ENCODE data around the gene DERA.
"Not testable (repeated sequence)": the region's sequence is repeated elsewhere in the genome, so short reads cannot be mapped to it uniquely, and the experiment has no call there.

Gene DERA

DNA sequence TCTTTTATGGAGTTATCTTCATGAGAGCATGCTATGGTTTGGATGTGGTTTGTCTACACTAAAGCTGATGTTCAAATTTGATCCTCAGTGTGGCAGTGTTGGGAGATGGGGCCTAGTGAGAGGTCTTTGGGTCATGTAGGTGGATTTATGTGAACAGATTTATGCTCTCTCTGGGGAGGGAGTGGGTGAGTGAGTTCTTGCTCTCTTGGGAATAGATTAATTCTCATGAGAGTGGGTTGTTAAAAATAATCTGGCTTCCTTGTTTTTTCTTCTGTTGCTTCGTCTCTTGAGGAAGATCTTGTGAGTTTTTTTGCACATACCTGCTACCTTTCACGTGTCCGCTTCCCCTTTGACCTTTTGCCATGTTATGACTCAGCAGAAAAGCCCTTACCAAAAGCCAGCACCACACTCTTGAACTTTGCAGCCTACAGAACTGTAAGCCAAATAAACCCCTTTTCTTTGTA is 20.5 kb downstream of the DERA start:
- peaks cover 12% of the 10 kb centered on the region for H3K4me1 ChIP-seq (ENCODE audit: control insufficient read depth, insufficient read depth, low read length)
- H3K4me3 ChIP-seq (ENCODE audit: insufficient read depth, low read depth, low read length): no peak overlapping the region
- no peak overlapping the region for H3K27ac ChIP-seq (ENCODE audit: insufficient read depth, low read depth, low read length, poor library complexity, severe bottlenecking)
- no peaks in the 10 kb centered on the region for H3K27me3 ChIP-seq (ENCODE audit: control insufficient read depth, insufficient read depth, low read length, poor library complexity, severe bottlenecking)
- WGBS, 2 experiments: 88 to 98% methylated on average over 3 of the region's 3 CpGs
- no peaks in the 10 kb centered on the region for H3K9me3 ChIP-seq (ENCODE audit: control insufficient read depth, low read length)
- H3K36me3 ChIP-seq (ENCODE audit: control insufficient read depth, insufficient read depth, low read length): no peaks in the 10 kb centered on the region

DNA sequence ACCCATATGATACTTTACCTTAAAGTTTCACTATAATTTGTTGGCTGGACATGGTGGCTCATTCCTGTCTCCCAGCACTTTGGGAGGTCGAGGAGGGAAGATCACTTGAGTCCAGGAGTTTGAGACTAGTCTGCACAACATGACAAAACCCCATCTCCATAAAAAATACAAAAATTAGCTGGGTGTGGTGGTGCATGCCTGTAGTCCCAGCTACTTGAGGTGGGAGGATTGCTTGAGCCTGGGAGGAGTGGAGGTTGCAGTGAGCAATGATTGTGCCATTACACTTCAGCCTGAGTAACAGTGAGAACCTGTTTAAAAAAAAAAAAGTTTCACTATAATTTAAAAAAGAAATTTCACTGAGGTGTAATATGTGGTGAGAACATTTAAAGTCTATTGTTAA is 21.2 kb downstream of the DERA start:
- 90 to 100% methylated on average over 1 of the region's 1 CpG for WGBS, 2 experiments
- Histone ChIP-seq H3K4me1 (ENCODE audit: control insufficient read depth, insufficient read depth, low read length) (peaks cover 12% of the 10 kb centered on the region), H3K4me3 (ENCODE audit: insufficient read depth, low read depth, low read length) (no peak overlapping the region), H3K27ac (ENCODE audit: insufficient read depth, low read depth, low read length, poor library complexity, severe bottlenecking) (no peak overlapping the region), H3K27me3 (ENCODE audit: control insufficient read depth, insufficient read depth, low read length, poor library complexity, severe bottlenecking) (no peaks in the 10 kb centered on the region), H3K9me3 (ENCODE audit: control insufficient read depth, low read length) (no peaks in the 10 kb centered on the region), H3K36me3 (ENCODE audit: control insufficient read depth, insufficient read depth, low read length) (no peaks in the 10 kb centered on the region)

DNA sequence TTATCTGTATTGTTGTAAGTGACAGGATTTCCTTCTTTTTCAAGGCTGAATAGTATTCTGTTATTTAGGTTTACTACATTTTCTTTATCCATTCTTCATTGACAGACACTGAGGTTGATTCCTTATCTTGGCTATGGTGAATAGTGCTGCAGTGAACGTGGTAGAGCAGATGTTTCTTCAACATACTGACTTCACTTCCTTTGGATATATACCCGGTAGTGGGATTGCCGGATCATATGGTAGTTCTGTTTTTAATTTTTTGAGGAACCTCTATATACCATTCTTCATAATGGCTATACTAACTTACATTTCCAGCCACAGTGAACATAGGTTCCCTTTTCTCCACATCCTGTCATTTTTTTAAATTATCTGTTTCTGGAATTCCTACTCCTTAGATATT is 21.8 kb downstream of the DERA start:
- Histone ChIP-seq H3K27me3 (ENCODE audit: control insufficient read depth, insufficient read depth, low read length, poor library complexity, severe bottlenecking) (no peaks in the 10 kb centered on the region), H3K27ac (ENCODE audit: insufficient read depth, low read depth, low read length, poor library complexity, severe bottlenecking) (no peak overlapping the region)
- 80 to 100% methylated on average over 1 to 3 of the region's 3 CpGs for WGBS, 2 experiments

DNA sequence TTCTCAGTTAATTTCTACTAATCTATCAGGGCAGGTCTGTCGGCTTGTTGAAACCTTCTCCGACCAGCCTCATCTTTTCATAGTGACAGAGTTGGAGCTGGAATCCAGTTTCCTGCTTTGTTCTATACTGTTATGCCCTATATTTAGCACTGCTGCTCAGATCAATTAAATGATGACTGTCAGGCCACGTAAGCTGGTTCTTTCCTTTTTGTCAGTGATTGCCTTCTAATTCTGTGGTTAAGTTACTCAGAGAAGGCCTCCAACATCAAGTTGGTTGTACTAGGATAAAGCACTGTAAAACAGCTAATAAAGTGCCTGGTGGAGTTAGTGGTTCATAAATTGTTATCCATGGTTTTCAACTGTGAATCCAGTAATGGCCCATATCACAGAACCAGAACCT is 22.6 kb downstream of the DERA start:
- no peaks in the 10 kb centered on the region for H3K27me3 ChIP-seq (ENCODE audit: control insufficient read depth, insufficient read depth, low read length, poor library complexity, severe bottlenecking)
- 95 to 96% methylated on average over 3 of the region's 3 CpGs for WGBS, 2 experiments
- no peak overlapping the region for H3K27ac ChIP-seq (ENCODE audit: insufficient read depth, low read depth, low read length, poor library complexity, severe bottlenecking)
- no peak overlapping the region for H3K4me3 ChIP-seq (ENCODE audit: insufficient read depth, low read depth, low read length)
- no peaks in the 10 kb centered on the region for H3K9me3 ChIP-seq (ENCODE audit: control insufficient read depth, low read length)
- H3K36me3 ChIP-seq (ENCODE audit: control insufficient read depth, insufficient read depth, low read length): no peaks in the 10 kb centered on the region
- H3K4me1 ChIP-seq (ENCODE audit: control insufficient read depth, insufficient read depth, low read length): peaks cover 4% of the 10 kb centered on the region

More for the DNA sequence above, 21.8 kb downstream of the DERA start:
- peaks cover 12% of the 10 kb centered on the region for H3K4me1 ChIP-seq (ENCODE audit: control insufficient read depth, insufficient read depth, low read length)
- H3K36me3 ChIP-seq (ENCODE audit: control insufficient read depth, insufficient read depth, low read length): no peaks in the 10 kb centered on the region
- no peak overlapping the region for H3K4me3 ChIP-seq (ENCODE audit: insufficient read depth, low read depth, low read length)
- H3K9me3 ChIP-seq (ENCODE audit: control insufficient read depth, low read length): no peaks in the 10 kb centered on the region

DNA sequence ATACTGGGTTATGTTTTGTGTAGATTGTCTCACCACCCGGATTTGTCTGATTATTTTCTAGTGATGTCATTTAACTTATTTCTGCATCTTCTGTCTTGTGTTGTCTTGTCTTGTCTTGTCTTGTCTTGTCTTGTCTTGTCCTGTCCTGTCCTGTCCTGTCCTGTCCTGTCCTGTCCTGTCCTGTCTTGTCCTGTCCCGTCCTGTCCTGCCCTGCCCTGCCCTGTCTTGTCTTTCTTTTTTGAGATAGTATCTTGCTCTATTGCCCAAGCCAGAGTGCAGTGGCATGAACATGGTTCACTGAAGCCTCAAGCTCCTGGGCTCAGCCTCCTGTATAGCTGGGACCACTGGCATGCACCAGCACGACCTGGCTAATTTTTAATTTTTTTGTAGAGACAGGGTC is 25.6 kb downstream of the DERA start:
- Histone ChIP-seq H3K4me3 (ENCODE audit: insufficient read depth, low read depth, low read length) (no peak overlapping the region), H3K27me3 (ENCODE audit: control insufficient read depth, insufficient read depth, low read length, poor library complexity, severe bottlenecking) (no peaks in the 10 kb centered on the region), H3K36me3 (ENCODE audit: control insufficient read depth, insufficient read depth, low read length) (peaks cover 4% of the 10 kb centered on the region), H3K27ac (ENCODE audit: insufficient read depth, low read depth, low read length, poor library complexity, severe bottlenecking) (no peak overlapping the region), H3K4me1 (ENCODE audit: control insufficient read depth, insufficient read depth, low read length) (no peaks in the 10 kb centered on the region), H3K9me3 (ENCODE audit: control insufficient read depth, low read length) (no peaks in the 10 kb centered on the region)
- WGBS, 2 experiments: 85 to 92% methylated on average over 2 to 3 of the region's 3 CpGs

DNA sequence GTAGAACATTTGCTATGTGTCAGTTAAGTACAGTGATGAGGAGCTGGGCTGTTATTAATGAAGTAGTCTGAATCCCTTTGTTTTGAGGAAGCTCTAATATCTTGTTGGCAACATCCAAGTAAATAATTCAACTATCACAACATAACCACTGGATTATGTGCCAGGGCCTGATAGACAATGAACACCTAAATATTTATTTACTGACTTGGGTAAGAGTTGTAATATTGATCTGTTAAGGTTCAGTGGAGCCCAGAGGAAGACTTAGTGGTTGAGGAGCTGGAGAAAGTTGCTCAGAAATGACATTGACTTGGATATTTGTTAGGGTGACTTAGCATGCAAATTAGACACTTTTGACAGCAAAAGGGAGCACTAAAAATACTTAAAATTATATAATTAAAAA is 26.8 kb downstream of the DERA start:
- Histone ChIP-seq H3K36me3 (ENCODE audit: control insufficient read depth, insufficient read depth, low read length) (peaks cover 4% of the 10 kb centered on the region), H3K4me3 (ENCODE audit: insufficient read depth, low read depth, low read length) (no peak overlapping the region), H3K27ac (ENCODE audit: insufficient read depth, low read depth, low read length, poor library complexity, severe bottlenecking) (no peak overlapping the region), H3K9me3 (ENCODE audit: control insufficient read depth, low read length) (no peaks in the 10 kb centered on the region), H3K27me3 (ENCODE audit: control insufficient read depth, insufficient read depth, low read length, poor library complexity, severe bottlenecking) (no peaks in the 10 kb centered on the region), H3K4me1 (ENCODE audit: control insufficient read depth, insufficient read depth, low read length) (no peaks in the 10 kb centered on the region)

DNA sequence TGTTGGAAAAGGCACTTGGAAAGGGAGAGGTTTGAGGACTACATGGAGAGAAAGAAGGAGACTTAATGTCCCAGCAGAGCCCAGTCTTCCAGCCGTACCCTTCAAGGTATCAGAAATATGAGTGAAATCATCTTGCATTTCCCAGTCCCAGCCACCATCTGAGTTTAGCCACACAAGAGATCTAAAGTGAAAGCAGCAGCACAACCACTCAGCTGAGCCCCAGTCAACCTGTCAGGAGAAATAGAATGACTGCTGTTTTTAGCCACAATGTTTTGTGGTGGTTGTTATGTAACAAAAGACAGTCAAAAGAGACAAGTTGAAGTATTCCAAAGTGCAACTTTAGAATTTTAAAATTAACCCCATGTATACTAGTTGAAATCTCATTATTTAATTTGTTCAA is 28.0 kb downstream of the DERA start:
- no peak overlapping the region for H3K27ac ChIP-seq (ENCODE audit: insufficient read depth, low read depth, low read length, poor library complexity, severe bottlenecking)
- peaks cover 4% of the 10 kb centered on the region for H3K36me3 ChIP-seq (ENCODE audit: control insufficient read depth, insufficient read depth, low read length)
- 89 to 92% methylated on average over 1 of the region's 1 CpG for WGBS, 2 experiments
- no peaks in the 10 kb centered on the region for H3K9me3 ChIP-seq (ENCODE audit: control insufficient read depth, low read length)
- H3K4me3 ChIP-seq (ENCODE audit: insufficient read depth, low read depth, low read length): no peak overlapping the region
- H3K27me3 ChIP-seq (ENCODE audit: control insufficient read depth, insufficient read depth, low read length, poor library complexity, severe bottlenecking): no peaks in the 10 kb centered on the region
- H3K4me1 ChIP-seq (ENCODE audit: control insufficient read depth, insufficient read depth, low read length): no peaks in the 10 kb centered on the region

DNA sequence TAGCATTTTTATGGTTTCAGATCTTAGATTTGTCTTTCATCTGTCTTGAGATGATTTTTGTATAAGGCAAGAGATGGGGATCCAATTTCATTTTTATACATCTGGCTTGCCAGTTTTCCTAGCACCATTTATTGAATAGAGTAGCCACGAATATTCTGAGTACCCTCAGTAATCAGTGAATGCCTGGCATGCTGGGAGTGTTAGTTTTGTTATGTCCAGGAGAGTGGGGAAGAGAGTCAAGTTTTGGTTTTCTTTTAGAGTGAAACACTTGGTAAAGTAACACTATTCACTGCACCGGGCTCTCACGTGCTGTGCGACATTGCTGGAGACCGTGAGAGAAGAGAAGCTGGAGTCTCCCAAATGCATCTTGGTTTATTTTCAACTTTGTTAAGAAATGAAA is 31.3 kb downstream of the DERA start:
- no peaks in the 10 kb centered on the region for H3K27me3 ChIP-seq (ENCODE audit: control insufficient read depth, insufficient read depth, low read length, poor library complexity, severe bottlenecking)
- 96 to 97% methylated on average over 5 of the region's 5 CpGs for WGBS, 2 experiments

DNA sequence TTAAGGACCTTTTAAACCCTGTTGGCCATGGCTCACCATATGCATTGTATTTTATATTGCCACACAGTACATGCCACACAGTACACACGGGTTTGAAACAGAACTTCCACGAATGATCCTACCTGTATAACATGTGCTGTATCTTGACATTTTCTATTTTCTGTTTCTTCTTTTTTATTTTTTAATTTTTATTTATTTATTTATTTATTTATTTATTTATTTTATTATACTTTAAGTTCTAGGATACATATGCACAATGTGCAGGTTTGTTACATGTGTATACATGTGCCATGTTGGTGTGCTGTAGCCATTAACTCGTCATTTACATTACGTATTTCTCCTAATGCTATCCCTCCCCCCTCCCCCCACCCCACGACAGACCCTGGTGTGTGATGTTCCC is 32.4 kb downstream of the DERA start:
- H3K27me3 ChIP-seq (ENCODE audit: control insufficient read depth, insufficient read depth, low read length, poor library complexity, severe bottlenecking); H3K36me3 ChIP-seq (ENCODE audit: control insufficient read depth, insufficient read depth, low read length); H3K9me3 ChIP-seq (ENCODE audit: control insufficient read depth, low read length); H3K27ac ChIP-seq (ENCODE audit: insufficient read depth, low read depth, low read length, poor library complexity, severe bottlenecking); H3K4me3 ChIP-seq (ENCODE audit: insufficient read depth, low read depth, low read length); H3K4me1 ChIP-seq (ENCODE audit: control insufficient read depth, insufficient read depth, low read length): not testable (repeated sequence)
- 81 to 95% methylated on average over 2 to 4 of the region's 5 CpGs for WGBS, 2 experiments

More for the DNA sequence above, 31.3 kb downstream of the DERA start:
- H3K27ac ChIP-seq (ENCODE audit: insufficient read depth, low read depth, low read length, poor library complexity, severe bottlenecking): no peak overlapping the region
- peaks cover 4% of the 10 kb centered on the region for H3K36me3 ChIP-seq (ENCODE audit: control insufficient read depth, insufficient read depth, low read length)
- no peak overlapping the region for H3K4me3 ChIP-seq (ENCODE audit: insufficient read depth, low read depth, low read length)
- no peaks in the 10 kb centered on the region for H3K9me3 ChIP-seq (ENCODE audit: control insufficient read depth, low read length)
- H3K4me1 ChIP-seq (ENCODE audit: control insufficient read depth, insufficient read depth, low read length): no peaks in the 10 kb centered on the region

DNA sequence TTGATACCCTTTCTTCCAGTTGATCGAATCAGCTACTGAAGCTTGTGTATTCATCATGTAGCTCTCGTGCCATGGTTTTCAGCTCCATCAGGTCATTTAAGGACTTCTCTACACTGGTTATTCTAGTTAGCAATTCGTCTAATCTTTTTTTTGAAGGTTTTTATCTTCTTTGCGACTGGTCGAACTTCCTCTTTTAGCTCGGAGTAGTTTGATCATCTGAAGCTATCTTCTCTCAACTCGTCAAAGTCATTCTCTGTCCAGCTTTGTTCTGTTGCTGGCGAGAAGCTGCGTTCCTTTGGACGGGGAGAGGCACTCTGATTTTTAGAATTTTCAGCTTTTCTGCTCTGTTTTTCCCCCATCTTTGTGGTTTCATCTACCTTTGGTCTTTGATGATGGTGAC is 37.3 kb downstream of the DERA start:
- not testable (repeated sequence) for H3K36me3 ChIP-seq (ENCODE audit: control insufficient read depth, insufficient read depth, low read length); H3K9me3 ChIP-seq (ENCODE audit: control insufficient read depth, low read length); H3K4me1 ChIP-seq (ENCODE audit: control insufficient read depth, insufficient read depth, low read length); H3K27ac ChIP-seq (ENCODE audit: insufficient read depth, low read depth, low read length, poor library complexity, severe bottlenecking); H3K4me3 ChIP-seq (ENCODE audit: insufficient read depth, low read depth, low read length); H3K27me3 ChIP-seq (ENCODE audit: control insufficient read depth, insufficient read depth, low read length, poor library complexity, severe bottlenecking)
- WGBS, 2 experiments: 94 to 97% methylated on average over 10 of the region's 10 CpGs

DNA sequence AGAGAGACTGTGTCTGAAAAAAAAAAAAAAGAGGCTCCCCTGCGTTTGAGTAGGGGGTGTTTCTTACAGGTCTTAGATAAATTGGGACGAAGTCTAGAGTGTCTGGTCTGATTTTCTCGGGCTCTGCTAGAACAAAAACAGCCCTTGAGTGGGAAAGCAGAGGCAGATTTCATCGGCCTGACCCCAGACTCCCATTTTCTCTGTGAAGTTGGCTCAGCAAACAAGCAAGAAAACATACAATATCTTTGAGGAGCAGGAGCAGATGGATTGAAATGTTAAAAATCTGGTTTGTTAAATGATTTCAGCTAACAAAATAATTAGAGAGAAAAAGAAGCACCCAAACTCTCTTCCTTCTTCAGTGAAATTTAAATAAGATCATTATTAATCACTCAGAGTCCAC is 44.1 kb downstream of the DERA start:
- WGBS, 2 experiments: 81 to 94% methylated on average over 4 of the region's 4 CpGs
- Histone ChIP-seq H3K27ac (ENCODE audit: insufficient read depth, low read depth, low read length, poor library complexity, severe bottlenecking) (no peak overlapping the region), H3K9me3 (ENCODE audit: control insufficient read depth, low read length) (no peaks in the 10 kb centered on the region), H3K4me1 (ENCODE audit: control insufficient read depth, insufficient read depth, low read length) (no peaks in the 10 kb centered on the region), H3K4me3 (ENCODE audit: insufficient read depth, low read depth, low read length) (no peak overlapping the region), H3K27me3 (ENCODE audit: control insufficient read depth, insufficient read depth, low read length, poor library complexity, severe bottlenecking) (no peaks in the 10 kb centered on the region), H3K36me3 (ENCODE audit: control insufficient read depth, insufficient read depth, low read length) (no peaks in the 10 kb centered on the region)
